Suprapubic skin (tissue), 4 donors: ENCODE measurements around the gene NCBP2L. TPM values are rescaled to one million over a fixed set of nuclear protein-coding genes. Genes with fewer than 3 reads are reported as not detected.

ENCODE experiments used
- DNase-seq, 2 donors: peaks; one replicate each; pipeline ENCODE4 v3.0.0-alpha.2; 2019; ENCODE audit warnings: low spot score in 2 of 2
- H3K27ac ChIP-seq: fragments of 200-600 bp; sonication (generic); one replicate; pipeline ENCODE4 v1.5.1; 2019
- H3K27me3 ChIP-seq: fragments of 200-600 bp; sonication (generic); one replicate; pipeline ENCODE4 v1.5.1; 2019
- H3K36me3 ChIP-seq: fragments of 200-600 bp; sonication (generic); one replicate; pipeline ENCODE4 v1.5.1; 2019
- H3K4me1 ChIP-seq: fragments of 200-600 bp; sonication (generic); one replicate; pipeline ENCODE4 v1.5.1; 2019
- H3K4me3 ChIP-seq: fragments of 200-600 bp; sonication (generic); one replicate; pipeline ENCODE4 v1.5.1; 2019; ENCODE audit warnings: mild to moderate bottlenecking
- H3K9me3 ChIP-seq: fragments of 200-600 bp; sonication (generic); one replicate; pipeline ENCODE4 v1.5.1; 2019
- CTCF ChIP-seq, 2 donors: fragments of 200-600 bp in 1 of 2; fragments of 450-650 bp in 1 of 2; sonication (generic) in 1 of 2; IDR thresholded peaks; one replicate each; pipeline ENCODE4 v1.5.1; 2016 to 2019; ENCODE audit warnings: antibody characterized with exemption in 2 of 2, mild to moderate bottlenecking in 1 of 2, moderate library complexity in 1 of 2
- EP300 ChIP-seq: sonication (generic); formaldehyde crosslinking; IDR thresholded peaks from one replicate; pipeline ENCODE4 v1.6.1; 2017; ENCODE audit warnings: antibody characterized with exemption
- POLR2A ChIP-seq, 2 donors: fragments of 450-650 bp; IDR thresholded peaks; one replicate each; pipeline ENCODE4 v1.6.1; 2017; ENCODE audit warnings: antibody characterized with exemption in 2 of 2, mild to moderate bottlenecking in 2 of 2, moderate library complexity in 2 of 2
- POLR2AphosphoS5 ChIP-seq, 3 donors: sonication (generic); formaldehyde crosslinking; IDR thresholded peaks; one replicate each; pipeline ENCODE4 v1.6.1; 2017; ENCODE audit warnings: antibody characterized with exemption in 3 of 3
- WGBS: methylation state at CpG from one replicate; pipeline ENCODE4 v1.1.5; 2018; 5-methylcytosine and 5-hydroxymethylcytosine counted together
- total RNA-seq, 4 donors: library from RNA; depleted of rRNA; stranded (reverse); fragments of >200 nt; gene quantifications; one replicate each; pipeline ENCODE4 v1.1.0, GENCODE V29; 2016

The NCBP2L gene
- total RNA-seq, 4 donors from 2014 or later: not detected

GRCh38 chrX:107842715-107843400 is 65.3 kb downstream of the NCBP2L start:
- 76% methylated on average over 6 of the region's 6 CpGs for WGBS
- TF ChIP-seq POLR2A (IDR thresholded peaks at IDR 0.05) (no peak), POLR2AphosphoS5 (IDR thresholded peaks at IDR 0.05) (no peak), CTCF (IDR thresholded peaks at IDR 0.05) (no peak), EP300 (no peak)
- DNase-seq: no peak
- Histone ChIP-seq H3K27me3 (no peaks in the 10 kb centered on the region), H3K4me1 (no peaks in the 10 kb centered on the region), H3K9me3 (no peaks in the 10 kb centered on the region), H3K27ac (no peak overlapping the region), H3K4me3 (no peak overlapping the region), H3K36me3 (peaks cover 5% of the 10 kb centered on the region)

Other genes starting within 250 kb of the NCBP2L start
- 10 to 100 TPM in 3 of 4 donors, 1 to 10 TPM in 1; 8.2 to 17.5 (median 14.5) TPM for gene PRPS1, start 149.2 kb upstream of the NCBP2L start, total RNA-seq
- gene TSC22D3, start 1.9 kb upstream of the NCBP2L start, total RNA-seq: 1,000 to 10,000 TPM in 1 of 4 donors, 100 to 1,000 TPM in 3; 487 to 1,035 (median 681) TPM
- gene MID2, start 48.1 kb downstream of the NCBP2L start, total RNA-seq: 10 to 100 TPM; 31.8 to 50.9 (median 36.1) TPM
- not detected for gene TEX13B, start 204.6 kb downstream of the NCBP2L start, total RNA-seq